Heart left ventricle (tissue), 16 donors: ENCODE results near the gene PDK2. TPM values are rescaled to one million over a fixed set of nuclear protein-coding genes. Genes with fewer than 3 reads are reported as not detected.
A peak's percentile ranks its signal among the peaks of the same experiment; 100 is the strongest.

ENCODE experiments used
- ATAC-seq, 4 donors: fragments of 200-7000 bp; cut with Tn5 transposase; one replicate each; pipeline ENCODE4 v1.9.1; 2020 to 2022; ENCODE audit warnings: moderate library complexity in 4 of 4, mild to moderate bottlenecking in 3 of 4, moderate number of reproducible peaks in 1 of 4
- DNase-seq, 5 donors: peaks; one replicate each; pipeline ENCODE4 v3.0.0-alpha.2; 2020
- H3K27ac ChIP-seq, 12 donors: fragments of 200-600 bp; sonication (generic) in 4 of 12; one replicate each; pipeline versions ENCODE4 v1.5.0 to v1.8.0; 2016 to 2022; ENCODE audit warnings: mild to moderate bottlenecking in 2 of 12
- H3K27me3 ChIP-seq, 9 donors: fragments of 200-600 bp; sonication (generic) in 2 of 9; one replicate each; pipeline versions ENCODE4 v1.5.1 to v1.8.0; 2016 to 2022; ENCODE audit warnings: mild to moderate bottlenecking in 3 of 9
- H3K36me3 ChIP-seq, 9 donors: fragments of 200-600 bp; sonication (generic) in 2 of 9; one replicate each; pipeline versions ENCODE4 v1.5.0 to v1.8.0; 2018 to 2022; ENCODE audit warnings: mild to moderate bottlenecking in 2 of 9
- H3K4me1 ChIP-seq, 12 donors: fragments of 200-600 bp; sonication (generic) in 4 of 12; one replicate each; pipeline versions ENCODE4 v1.5.0 to v1.8.0; 2016 to 2022; ENCODE audit warnings: mild to moderate bottlenecking in 3 of 12
- H3K4me3 ChIP-seq, 12 donors: fragments of 200-600 bp; sonication (generic) in 4 of 12; one replicate each; pipeline versions ENCODE4 v1.5.0 to v1.8.0; 2017 to 2022; ENCODE audit warnings: mild to moderate bottlenecking in 9 of 12, moderate library complexity in 4 of 12
- H3K9me3 ChIP-seq, 12 donors: fragments of 200-600 bp; sonication (generic) in 4 of 12; one replicate each; pipeline versions ENCODE4 v1.5.0 to v1.8.0; 2016 to 2022; ENCODE audit warnings: mild to moderate bottlenecking in 1 of 12
- CTCF ChIP-seq, 12 donors: fragments of 200-600 bp; sonication (generic) in 4 of 12; IDR thresholded peaks; one replicate each; pipeline versions ENCODE4 v1.5.0 to v1.8.0; 2018 to 2022; ENCODE audit warnings: antibody characterized with exemption in 12 of 12, mild to moderate bottlenecking in 5 of 12
- POLR2A ChIP-seq, 2 donors: fragments of 450-650 bp; IDR thresholded peaks; one replicate each; pipeline ENCODE4 v1.6.1; 2017; ENCODE audit warnings: antibody characterized with exemption in 2 of 2, mild to moderate bottlenecking in 2 of 2, moderate library complexity in 2 of 2
- WGBS, 4 donors: extraction: QIAGEN DNeasy Blood & Tissue Kit in 2 of 4; methylation state at CpG; one replicate each; pipeline versions ENCODE4 v1.1.5 to v1.1.7; 2013 to 2018; 5-methylcytosine and 5-hydroxymethylcytosine counted together
- intact Hi-C, 10 donors: fragments of 100-400 bp; cut with DNase I; formaldehyde crosslinking; loops; one replicate each; pipeline versions ENCODE4 v1.11.1 to v1.14.2; 2022
- polyA plus RNA-seq, 2 donors: library from polyadenylated mRNA; stranded (reverse); fragments of 200-250 nt; gene quantifications; one replicate each; pipeline ENCODE4 v1.2.3, GENCODE V29; 2013
- total RNA-seq, 9 donors: library from RNA; depleted of rRNA in 2 of 9; stranded (reverse); fragments of >200 nt in 2 of 9; fragmentation: NEBNext Ultra II Directional in 3 of 9; extraction: Animal tissue kit (Norgen Biotek cat#: 25700) in 3 of 9; gene quantifications; one replicate each; pipeline versions ENCODE4 v1.1.0 to v1.2.4, GENCODE V29; 2016 to 2023
- donor health status: ischemic (EF 13 %, LVEDD 7.1; RV severe dilation, severe dysfunction).
- donor health status: healthy with polysubstance abuse.
- donor health status: DM: no; HTN: yes; CAD: no.
- donor health status: DM: no; HTN: no; CAD: no.
- donor health status: ischemic (EF 25% LVEDD 6.9; RV normal size, moderate dysfunction).
- donor health status: ischemic (EF 25% LVEDD 5.7; RV mildly dilated, moderate dysfunction).
- donor health status: healthy.
- donor health status: DM: yes; HTN: yes; CAD: no.
- donor health status: ischemic (EF 35%, LVEDD 5.7; RV mildly dilated, moderate dysfunction).
- donor health status: nonischemic (EF 11% LVEDD 7.7; RV severe dilation, severe dysfunction).
- donor health status: DM: yes; HTN: yes; CAD: no.
- donor health status: PGD.
- donor health status: ischemic (EF 29% LVEDD 5.4; RV normal size, mild dysfunction).
- donor health status: nonischemic (EF 23%, LVEDD 6.1; RV moderate dilation, normal function).

The PDK2 gene
- total and polyA plus RNA-seq, 11 donors: 125 to 490 (median 187) TPM

GRCh38 chr17:50151937-50152547 lies 56.9 kb downstream of the PDK2 start:
- DNase-seq (peak; percentile 88 to 92 (median 90)), ATAC-seq (peak; percentile 66 to 85 (median 70))
- WGBS, 4 donors: 8 to 9% (median 8%) methylated on average over 11 to 12 of the region's 12 CpGs
- Histone ChIP-seq H3K27me3 (no peaks in the 10 kb centered on the region), H3K27ac (peak overlapping the region; percentile 83 to 99 (median 96)), H3K9me3 (no peaks in the 10 kb centered on the region), H3K4me1 (peaks cover 4 to 71% (median 55%) of the 10 kb centered on the region in 12 donors), H3K36me3 (no peaks in the 10 kb centered on the region), H3K4me3 (peak overlapping the region; percentile 61 to 98 (median 92))
- intact Hi-C loops: loop anchor here in 1 of 10 donors (5.0 kb wide), 1 partner anchor 55 kb away; the partner anchor contains the start of gene PDK2
- TF ChIP-seq CTCF (IDR thresholded peaks at IDR 0.05): peak in 1 of 12 donors; percentile 4
- TF ChIP-seq POLR2A (IDR thresholded peaks at IDR 0.05): peak in 1 of 2 donors; percentile 39

GRCh38 chr17:50152736-50153135 lies 57.6 kb downstream of the PDK2 start:
- intact Hi-C loops: loop anchor here in 1 of 10 donors (5.0 kb wide), 1 partner anchor 55 kb away; the partner anchor contains the start of gene PDK2
- Histone ChIP-seq H3K9me3 (no peaks in the 10 kb centered on the region), H3K36me3 (no peaks in the 10 kb centered on the region), H3K4me1 (peaks cover 0 to 64% (median 50%) of the 10 kb centered on the region in 12 donors), H3K4me3 (peak overlapping the region in 8 of 12 donors; percentile 61 to 98 (median 96)), H3K27ac (peak overlapping the region; percentile 83 to 99 (median 96)), H3K27me3 (no peaks in the 10 kb centered on the region)
- ATAC-seq: no peak
- peak in 1 of 5 donors; percentile 18 for DNase-seq
- WGBS, 4 donors: 58 to 80% (median 67%) methylated on average over 4 to 7 of the region's 7 CpGs
- TF ChIP-seq POLR2A (IDR thresholded peaks at IDR 0.05) (no peak), CTCF (IDR thresholded peaks at IDR 0.05) (no peak)

- peak overlapping the region in 11 of 12 donors; percentile 89 to 99 (median 97) for H3K27ac ChIP-seq
- TF ChIP-seq POLR2A (IDR thresholded peaks at IDR 0.05) (peak in 1 of 2 donors; percentile 17), CTCF (IDR thresholded peaks at IDR 0.05) (no peak)
- ATAC-seq (peak in 3 of 4 donors; percentile 10 to 16 (median 11)), DNase-seq (peak; percentile 68 to 81 (median 77))
- 12 to 26% (median 22%) methylated on average over 15 to 16 of the region's 16 CpGs for WGBS, 4 donors
- H3K4me1 ChIP-seq: peaks cover 0 to 55% (median 43%) of the 10 kb centered on the region in 12 donors
- H3K9me3 ChIP-seq: no peaks in the 10 kb centered on the region
- no peak overlapping the region for H3K4me3 ChIP-seq
- no peaks in the 10 kb centered on the region for H3K36me3 ChIP-seq
- H3K27me3 ChIP-seq: no peaks in the 10 kb centered on the region
- intact Hi-C loops: loop anchor here in 1 of 10 donors (5.0 kb wide), 1 partner anchor 57 kb away; the partner anchor contains the start of gene PDK2
Measured at GRCh38 chr17:50153650-50154575, 58.8 kb downstream of the PDK2 start.
